Measurements from ENCODE around the gene SPAG5.

The SPAG5 gene

GRCh38 chr17:28573966-28574480, 24.8 kb downstream of the SPAG5 start:
- no peak for DNase-seq (ENCODE audit: low read depth in 2 of 2)

DNA sequence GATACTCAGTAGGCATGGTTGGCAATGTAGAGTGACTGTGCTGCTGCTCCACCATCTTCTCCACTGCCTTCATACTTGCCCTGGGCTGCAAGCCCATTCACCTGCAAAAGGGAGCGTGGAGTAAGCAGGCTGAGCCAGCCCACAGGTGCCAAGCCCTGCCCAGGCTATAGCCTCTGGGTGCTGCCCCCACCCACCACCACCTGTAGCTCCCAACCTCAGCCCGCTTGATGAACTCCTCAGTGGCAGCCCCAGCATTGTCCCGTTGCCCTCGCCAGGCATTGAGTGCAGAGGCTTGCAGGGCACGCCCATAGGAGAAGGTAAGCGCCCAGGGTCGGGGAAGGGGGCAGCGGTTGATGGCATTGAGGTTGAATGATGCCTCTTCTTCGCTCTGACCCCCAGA, 25.3 kb downstream of the SPAG5 start:
- DNase-seq (ENCODE audit: low read depth in 2 of 2), result no peak

DNA sequence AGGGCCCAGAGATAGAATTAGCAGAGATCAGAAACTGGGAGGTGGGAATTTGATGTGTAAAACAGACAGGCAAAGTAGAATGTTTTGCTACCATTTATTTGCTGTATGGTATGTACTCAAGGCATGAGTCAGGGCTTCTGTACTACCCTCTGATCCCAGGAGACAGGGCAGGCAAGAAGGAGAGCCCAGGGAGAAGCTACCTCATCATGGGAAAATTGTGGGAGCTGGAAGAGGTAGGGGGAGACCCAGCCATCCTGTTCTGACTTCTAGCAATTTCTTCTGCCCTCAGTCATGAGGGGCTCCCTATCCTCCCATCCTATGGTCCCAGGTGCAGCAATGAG, 25.8 kb downstream of the SPAG5 start:
- no peak for DNase-seq (ENCODE audit: low read depth in 2 of 2)

GRCh38 chr17:28572259-28573039, 26.4 kb downstream of the SPAG5 start:
- no peak for DNase-seq (ENCODE audit: low read depth in 2 of 2)

- DNase-seq (ENCODE audit: low read depth in 2 of 2), result peak; percentile 64 to 71
These were observed 27.3 kb downstream of the SPAG5 start, which contains the start of gene PIGS for GRCh38 chr17:28571361-28572122. Gene PIGS, minus strand, starts transcription at chr17:28571524. Its CDS starts 28 bp downstream, at chr17:28571496.

GRCh38 chr17:28570716-28571360, 28.0 kb downstream of the SPAG5 start:
- DNase-seq (ENCODE audit: low read depth in 2 of 2), result no peak

- DNase-seq (ENCODE audit: low read depth in 2 of 2), result no peak
These were observed 29.4 kb downstream of the SPAG5 start for GRCh38 chr17:28569446-28569845.

DNA sequence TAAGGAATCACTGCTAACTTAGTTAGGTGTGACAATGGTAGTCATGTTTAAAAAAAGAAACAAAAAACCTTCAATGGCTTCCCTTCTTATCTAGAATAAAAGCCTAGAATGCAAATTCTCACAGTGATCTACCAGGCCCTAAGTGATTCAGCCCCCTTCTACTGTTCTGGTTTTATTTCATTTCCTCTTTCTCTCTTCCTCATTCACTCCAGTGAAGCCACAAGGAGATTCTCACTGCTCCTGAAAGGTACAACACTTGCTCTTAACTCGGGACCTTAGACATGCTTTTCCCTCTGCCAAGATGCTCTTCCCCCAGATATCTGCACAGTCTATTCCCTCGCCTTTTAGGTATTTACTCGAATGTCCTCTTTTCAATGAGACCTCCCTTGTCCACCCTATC, 31.2 kb downstream of the SPAG5 start:
- DNase-seq (ENCODE audit: low read depth in 2 of 2), result no peak

GRCh38 chr17:28563475-28563874, 35.4 kb downstream of the SPAG5 start:
- DNase-seq (ENCODE audit: low read depth in 2 of 2), result peak; percentile 26 to 29

DNA sequence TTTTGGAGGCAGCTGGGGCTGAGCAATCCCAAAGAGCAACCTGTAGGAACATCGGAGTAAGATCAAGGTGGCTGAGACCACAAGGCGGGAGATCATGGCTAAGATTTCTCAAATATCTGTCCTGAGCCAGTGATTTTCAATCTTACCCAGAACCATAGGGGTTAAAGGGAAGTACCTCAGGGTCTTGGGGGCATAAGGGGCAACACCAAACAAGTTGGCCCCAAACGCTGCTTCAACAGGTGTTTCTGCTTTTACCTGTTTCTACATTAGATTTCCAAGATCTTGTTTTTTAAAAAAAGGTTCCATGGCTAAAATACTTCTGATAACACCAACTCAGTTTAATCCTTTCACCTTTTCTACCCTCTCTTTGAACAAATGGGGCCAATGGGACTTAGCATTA, 43.8 kb downstream of the SPAG5 start:
- no peak for DNase-seq (ENCODE audit: low read depth in 2 of 2)

DNA sequence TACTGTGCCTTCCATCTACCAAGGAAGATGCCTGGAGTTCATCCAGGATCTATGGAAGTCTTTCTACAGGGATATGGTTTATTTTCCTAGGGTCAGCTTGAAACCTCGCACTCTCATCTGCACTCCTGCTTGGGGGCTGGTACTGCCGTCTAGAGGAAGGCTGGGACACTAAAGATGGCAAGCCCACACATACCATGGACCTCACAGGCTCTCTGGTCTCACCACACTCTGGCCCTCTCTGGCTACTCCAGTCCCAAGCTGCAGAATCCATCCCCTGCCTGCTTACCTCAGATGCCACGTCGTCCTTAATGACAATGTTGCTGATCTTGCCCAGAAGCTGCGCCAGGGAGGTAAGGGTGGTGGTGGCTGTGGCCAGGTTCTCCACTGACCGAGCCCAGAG, 44.3 kb downstream of the SPAG5 start:
- DNase-seq (ENCODE audit: low read depth in 2 of 2), result no peak

DNA sequence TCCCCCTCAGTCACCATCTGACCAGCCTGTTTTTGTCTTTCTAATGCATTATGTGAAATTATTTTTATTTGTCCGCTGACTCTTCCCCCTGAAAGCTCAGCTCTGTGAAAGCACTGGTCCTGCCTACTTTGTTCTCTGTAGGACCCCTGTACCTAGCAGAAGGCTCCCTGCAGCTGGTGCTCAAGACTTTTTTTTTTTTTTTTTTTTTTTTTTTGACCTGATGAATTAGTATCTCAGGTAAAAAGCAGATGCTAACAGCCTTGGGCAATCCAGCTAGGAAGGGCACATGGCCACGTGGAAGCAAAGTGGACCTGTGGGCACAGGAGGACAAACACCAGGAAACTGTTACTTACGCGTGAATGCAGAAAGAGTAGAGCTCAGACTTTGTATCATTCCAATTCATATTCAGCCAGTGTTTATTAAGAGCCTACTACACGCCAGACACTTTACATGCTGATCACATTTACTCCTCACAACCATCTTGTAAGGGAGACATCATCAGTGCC, 45.8 kb downstream of the SPAG5 start:
- no peak for DNase-seq (ENCODE audit: low read depth in 2 of 2)

GRCh38 chr17:28552176-28552999, 46.4 kb downstream of the SPAG5 start, which contains the start of gene UNC119:
Gene UNC119, minus strand, starts transcription at chr17:28552624. Its CDS starts 67 bp downstream, at chr17:28552557.
- DNase-seq (ENCODE audit: low read depth in 2 of 2), result peak; percentile 28 to 30

- DNase-seq (ENCODE audit: low read depth in 2 of 2), result no peak
These were observed 47.2 kb downstream of the SPAG5 start for GRCh38 chr17:28551421-28552175.

DNA sequence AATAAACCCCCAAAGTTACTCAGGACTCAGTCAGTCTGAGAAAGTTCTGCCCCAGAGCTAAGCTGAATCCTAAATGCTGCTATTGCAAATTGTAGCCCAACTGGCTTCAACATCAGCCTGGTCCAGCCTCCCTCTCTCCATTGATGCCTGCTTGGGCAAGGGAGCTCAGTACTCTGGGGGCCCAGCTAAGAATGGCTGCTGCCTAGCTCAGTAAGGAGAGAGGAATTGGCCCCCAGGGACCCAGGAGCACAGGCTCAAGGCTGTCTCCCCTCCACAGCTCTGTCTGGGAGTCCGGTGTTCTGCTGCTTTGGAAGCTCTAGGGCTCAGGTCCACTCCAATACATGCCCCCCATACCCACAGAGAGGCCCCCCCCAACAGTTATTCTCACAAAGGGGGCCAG, 48.0 kb downstream of the SPAG5 start:
- no peak for DNase-seq (ENCODE audit: low read depth in 2 of 2)

DNA sequence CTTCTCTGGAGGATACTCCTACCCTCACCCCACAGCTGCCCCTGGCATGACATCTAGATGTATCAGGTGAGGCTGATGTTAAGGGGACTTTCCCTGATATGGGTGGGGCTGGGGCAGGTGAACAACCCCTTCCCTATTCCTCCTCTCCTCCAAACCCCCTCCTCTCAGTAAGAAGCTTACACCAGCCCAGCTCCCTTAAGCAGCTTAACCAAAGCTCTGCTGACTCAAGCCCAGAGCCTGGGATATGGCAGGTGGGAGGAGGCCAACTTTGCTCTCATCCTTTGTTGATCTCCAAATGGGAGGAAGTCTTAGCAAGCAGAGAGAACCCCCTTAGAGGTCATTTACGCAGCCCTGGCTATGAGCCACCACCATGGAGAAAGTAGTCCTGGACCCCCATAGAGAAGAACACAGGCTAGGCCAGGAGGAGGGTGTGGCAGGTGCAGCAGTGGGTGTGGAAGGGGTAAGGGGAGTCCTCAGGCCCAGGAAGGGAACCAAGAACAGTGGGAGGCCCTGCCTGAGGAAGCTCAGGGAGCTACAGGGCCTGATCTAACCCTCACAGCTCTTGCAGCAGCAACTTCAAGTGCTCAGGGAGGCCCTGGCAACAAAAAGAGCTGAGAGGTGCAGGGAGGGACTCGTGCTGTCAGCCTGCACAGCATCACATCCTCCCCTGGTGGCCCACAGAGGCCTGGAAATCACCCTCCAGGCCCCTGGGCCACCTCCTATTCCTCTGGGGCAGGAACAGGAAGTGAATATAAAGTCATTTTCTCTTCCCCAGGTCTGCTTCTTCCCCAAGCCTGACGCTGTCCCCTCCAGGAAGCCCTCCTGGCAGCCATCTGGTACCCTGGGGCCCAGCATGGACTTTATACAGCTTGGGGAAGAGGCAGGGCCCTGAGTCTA, 49.3 kb downstream of the SPAG5 start:
- DNase-seq (ENCODE audit: low read depth in 2 of 2), result no peak

DNA sequence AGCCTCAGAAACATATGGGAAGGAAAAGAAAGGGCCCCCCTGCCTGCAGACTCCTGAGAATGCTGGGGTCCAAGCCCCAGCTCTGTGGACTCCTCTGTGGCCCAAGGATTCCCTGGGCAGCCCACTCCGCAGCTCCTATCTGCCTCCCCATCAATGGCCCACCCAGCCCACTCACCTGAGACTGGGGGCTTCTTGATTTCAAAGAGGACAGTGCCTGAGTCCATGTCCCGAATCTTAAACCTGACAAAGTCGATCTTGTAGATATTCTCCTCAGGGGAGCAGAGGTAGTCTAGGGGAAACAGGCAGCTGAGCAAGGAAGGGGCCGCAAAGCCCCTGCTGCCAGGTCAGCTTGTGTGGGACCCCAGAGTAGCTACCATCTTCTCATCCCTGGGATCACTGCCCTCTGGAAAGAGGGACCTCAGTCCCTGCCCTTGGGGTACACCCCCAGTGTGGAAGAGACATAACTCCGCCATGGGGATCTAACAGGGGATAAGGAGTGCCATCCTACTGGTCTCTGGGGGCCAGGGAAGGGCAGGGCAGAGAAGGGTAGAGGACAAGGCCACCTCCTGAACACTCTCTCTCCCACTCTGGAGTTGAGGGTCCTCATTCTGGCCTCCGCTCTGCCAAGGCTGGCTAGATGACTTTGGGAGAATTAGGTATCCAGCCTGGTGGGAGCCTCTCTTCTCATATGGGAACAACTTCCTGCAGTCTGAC, 50.3 kb downstream of the SPAG5 start:
- DNase-seq (ENCODE audit: low read depth in 2 of 2), result no peak

- peak in 1 of 2 experiments; percentile 15 for DNase-seq (ENCODE audit: low read depth in 2 of 2)
These were observed 51.0 kb downstream of the SPAG5 start for GRCh38 chr17:28547623-28548416.
